OCI-LY7 (cell line): Measurements from ENCODE around the gene MCEE.

Source experiments
- CTCF ChIP-seq: fragments of 200-600 bp; sonication (generic); conservative IDR thresholded peaks from 2 replicates; pipeline ENCODE4 v1.5.1; 2014; ENCODE audit warnings: mild to moderate bottlenecking, antibody characterized with exemption, low read length, moderate library complexity, mixed read lengths
- EZH2phosphoT487 ChIP-seq: fragments of 200-600 bp; sonication (generic); IDR thresholded peaks from 2 replicates; pipeline ENCODE4 v1.6.1; 2018; ENCODE audit warnings: low read depth, borderline replicate concordance, mild to moderate bottlenecking, mixed run types, antibody characterized with exemption, low read length, moderate library complexity, mixed read lengths

- TF ChIP-seq CTCF: no peak
- TF ChIP-seq EZH2phosphoT487: no peak
These were observed 56.6 kb downstream of the MCEE start for GRCh38 chr2:71073475-71073874.
